ENCODE results near the gene PTDSS2. TPM values are rescaled to one million over a fixed set of nuclear protein-coding genes. Genes with fewer than 3 reads are reported as not detected.

The PTDSS2 gene
- total and polyA plus RNA-seq, 2 of the 13 experiments (the other 11 are each of a cell fraction or from before 2014, with no cell fraction given): 21.7 to 26.4 TPM

DNA sequence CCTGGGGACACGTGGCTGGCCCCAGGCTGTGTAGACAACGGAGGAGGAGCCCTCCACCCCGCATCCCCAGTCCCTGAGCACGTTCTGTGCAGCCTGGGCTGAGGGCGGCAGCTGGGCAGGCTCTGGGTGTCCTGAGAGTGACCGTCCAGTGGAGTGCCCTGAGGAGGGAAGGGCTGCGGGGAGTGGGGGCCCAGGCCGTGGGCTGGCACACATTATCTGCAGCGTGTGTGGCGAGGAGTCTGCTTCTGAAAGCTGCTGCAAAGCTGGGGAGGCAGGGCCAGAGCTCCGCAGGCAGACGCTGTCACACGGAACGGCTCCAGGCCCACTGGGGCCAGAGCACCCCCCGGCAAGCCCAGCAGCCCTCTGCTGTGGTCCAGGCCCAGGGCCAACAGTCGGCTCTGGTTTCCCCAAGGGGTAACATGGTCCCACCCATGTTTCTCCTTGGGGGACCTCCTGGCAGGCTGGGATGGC lies 7.4 kb upstream of the PTDSS2 start:
- Histone ChIP-seq H3K9me3 (ENCODE audit: low read length) (no peaks in the 10 kb centered on the region), H3K4me2 (ENCODE audit: low read depth, low read length) (peak overlapping the region; percentile 77), H3K9ac (ENCODE audit: insufficient read depth, low read depth, low read length) (peak overlapping the region; percentile 46), H3K4me3 (replicated peaks in 1 of 3; ENCODE audit: insufficient read depth in 1 of 3, low read depth in 2 of 3, low read length in 3 of 3) (peak overlapping the region; percentile 42 to 65 (median 43); a peak in 5 of 6 replicates), H3K27me3 (ENCODE audit: control insufficient read depth in 1 of 2, insufficient read depth in 2 of 2, low read length in 2 of 2) (no peaks in the 10 kb centered on the region), H2AFZ (ENCODE audit: low read length) (no peak overlapping the region), H3K27ac (ENCODE audit: extremely low read length, insufficient read depth, low read length) (no peak overlapping the region), H3K36me3 (replicated peaks in 1 of 2; ENCODE audit: control insufficient read depth in 1 of 2, insufficient read depth in 2 of 2, low read length in 2 of 2) (no peaks in the 10 kb centered on the region), H3K4me1 (ENCODE audit: insufficient read depth, low read length) (peaks cover 63% of the 10 kb centered on the region), H4K20me1 (ENCODE audit: insufficient read depth, low read length) (no peaks in the 10 kb centered on the region), H3K79me2 (ENCODE audit: insufficient read depth, low read length) (no peaks in the 10 kb centered on the region)
- FAIRE-seq: no peak
- intact Hi-C loops (cut with micrococcal nuclease; ENCODE audit: unreplicated experiment): no loop called here
- no peak for DNase-seq (ENCODE audit: low spot score)
- BruUV-seq (replicated peaks): no TSS peak
- peak; percentile 40 for ATAC-seq
- POLR2A ChIA-PET: interaction anchor here (1.5 to 2.5 kb wide), 2 partner anchors 8 to 113 kb away, joined by 3 to 10 read pairs; partner anchors contain the start of gene PTDSS2
- WGBS (ENCODE audit: low lambda C conversion rate): 33% methylated on average over 12 of the region's 16 CpGs
- CTCF ChIA-PET (ENCODE audit: low intra/inter-chr PET ratio, low total read pairs): no interaction called here
- in situ Hi-C loops (cut with HindIII; ENCODE audit: extremely low pct_ligation_motif_present, low pct_unique_long_range_greater_than_20kb): loop anchor here (5.0 kb wide), 1 partner anchor 35 kb away; no protein-coding TSS in a partner anchor
- TF ChIP-seq SMAD3 (CRISPR knock-in tag; IDR thresholded peaks at IDR 0.05) (no peak), PCBP1 (IDR thresholded peaks at IDR 0.05; ENCODE audit: borderline replicate concordance, low read depth, low read length) (no peak), HNRNPL (IDR thresholded peaks at IDR 0.05; ENCODE audit: low read depth, low read length) (0 out of 2 replicates have a peak, but pooled peaks have one; percentile 31), ZNF292 (CRISPR knock-in tag; IDR thresholded peaks at IDR 0.05; ENCODE audit: borderline replicate concordance, low read depth) (peak; percentile 46; the same call in 1 of the 2 replicates), ZNF263 (CRISPR knock-in tag; IDR thresholded peaks at IDR 0.05) (0 out of 2 replicates have a peak, but pooled peaks have one; percentile 22), ZNF777 (CRISPR knock-in tag; IDR thresholded peaks at IDR 0.05) (0 out of 2 replicates have a peak, but pooled peaks have one; percentile 19), ZNF235 (CRISPR knock-in tag; IDR thresholded peaks at IDR 0.05; ENCODE audit: borderline replicate concordance) (no peak), ZNF333 (CRISPR knock-in tag; IDR thresholded peaks at IDR 0.05; ENCODE audit: borderline replicate concordance) (no peak), PHF21A (CRISPR knock-in tag; IDR thresholded peaks at IDR 0.05) (no peak), FOXM1 (CRISPR knock-in tag; IDR thresholded peaks at IDR 0.05) (no peak), SMAD9 (CRISPR knock-in tag; IDR thresholded peaks at IDR 0.05) (peak; percentile 67; the same call in 1 of the 2 replicates)
- TF ChIP-seq, protein P1, sequence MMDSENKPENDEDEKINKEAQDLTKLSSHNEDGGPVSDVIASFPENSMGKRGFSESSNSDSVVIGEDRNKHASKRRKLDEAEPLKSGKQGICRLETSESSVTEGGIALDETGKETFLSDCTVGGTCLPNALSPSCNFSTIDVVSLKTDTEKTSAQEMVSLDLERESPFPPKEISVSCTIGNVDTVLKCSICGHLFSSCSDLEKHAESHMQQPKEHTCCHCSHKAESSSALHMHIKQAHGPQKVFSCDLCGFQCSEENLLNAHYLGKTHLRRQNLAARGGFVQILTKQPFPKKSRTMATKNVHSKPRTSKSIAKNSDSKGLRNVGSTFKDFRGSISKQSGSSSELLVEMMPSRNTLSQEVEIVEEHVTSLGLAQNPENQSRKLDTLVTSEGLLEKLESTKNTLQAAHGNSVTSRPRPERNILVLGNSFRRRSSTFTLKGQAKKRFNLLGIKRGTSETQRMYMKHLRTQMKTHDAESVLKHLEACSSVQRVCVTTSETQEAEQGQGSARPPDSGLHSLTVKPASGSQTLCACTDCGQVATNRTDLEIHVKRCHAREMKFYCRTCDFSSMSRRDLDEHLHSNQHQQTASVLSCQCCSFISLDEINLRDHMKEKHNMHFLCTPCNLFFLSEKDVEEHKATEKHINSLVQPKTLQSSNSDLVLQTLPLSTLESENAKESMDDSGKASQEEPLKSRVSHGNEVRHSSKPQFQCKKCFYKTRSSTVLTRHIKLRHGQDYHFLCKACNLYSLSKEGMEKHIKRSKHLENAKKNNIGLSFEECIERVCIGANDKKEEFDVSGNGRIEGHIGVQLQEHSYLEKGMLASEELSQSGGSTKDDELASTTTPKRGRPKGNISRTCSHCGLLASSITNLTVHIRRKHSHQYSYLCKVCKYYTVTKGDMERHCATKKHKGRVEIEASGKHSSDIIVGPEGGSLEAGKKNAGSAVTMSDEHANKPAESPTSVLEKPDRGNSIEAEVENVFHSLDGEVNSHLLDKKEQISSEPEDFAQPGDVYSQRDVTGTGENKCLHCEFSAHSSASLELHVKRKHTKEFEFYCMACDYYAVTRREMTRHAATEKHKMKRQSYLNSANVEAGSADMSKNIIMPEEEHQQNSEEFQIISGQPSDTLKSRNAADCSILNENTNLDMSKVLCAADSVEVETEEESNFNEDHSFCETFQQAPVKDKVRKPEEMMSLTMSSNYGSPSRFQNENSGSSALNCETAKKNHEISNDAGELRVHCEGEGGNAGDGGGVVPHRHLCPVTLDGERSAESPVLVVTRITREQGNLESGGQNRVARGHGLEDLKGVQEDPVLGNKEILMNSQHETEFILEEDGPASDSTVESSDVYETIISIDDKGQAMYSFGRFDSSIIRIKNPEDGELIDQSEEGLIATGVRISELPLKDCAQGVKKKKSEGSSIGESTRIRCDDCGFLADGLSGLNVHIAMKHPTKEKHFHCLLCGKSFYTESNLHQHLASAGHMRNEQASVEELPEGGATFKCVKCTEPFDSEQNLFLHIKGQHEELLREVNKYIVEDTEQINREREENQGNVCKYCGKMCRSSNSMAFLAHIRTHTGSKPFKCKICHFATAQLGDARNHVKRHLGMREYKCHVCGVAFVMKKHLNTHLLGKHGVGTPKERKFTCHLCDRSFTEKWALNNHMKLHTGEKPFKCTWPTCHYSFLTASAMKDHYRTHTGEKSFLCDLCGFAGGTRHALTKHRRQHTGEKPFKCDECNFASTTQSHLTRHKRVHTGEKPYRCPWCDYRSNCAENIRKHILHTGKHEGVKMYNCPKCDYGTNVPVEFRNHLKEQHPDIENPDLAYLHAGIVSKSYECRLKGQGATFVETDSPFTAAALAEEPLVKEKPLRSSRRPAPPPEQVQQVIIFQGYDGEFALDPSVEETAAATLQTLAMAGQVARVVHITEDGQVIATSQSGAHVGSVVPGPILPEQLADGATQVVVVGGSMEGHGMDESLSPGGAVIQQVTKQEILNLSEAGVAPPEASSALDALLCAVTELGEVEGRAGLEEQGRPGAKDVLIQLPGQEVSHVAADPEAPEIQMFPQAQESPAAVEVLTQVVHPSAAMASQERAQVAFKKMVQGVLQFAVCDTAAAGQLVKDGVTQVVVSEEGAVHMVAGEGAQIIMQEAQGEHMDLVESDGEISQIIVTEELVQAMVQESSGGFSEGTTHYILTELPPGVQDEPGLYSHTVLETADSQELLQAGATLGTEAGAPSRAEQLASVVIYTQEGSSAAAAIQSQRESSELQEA (CRISPR knock-in tag; IDR thresholded peaks at IDR 0.05; ENCODE audit: not compliant biosample characterization): no peak
- TF ChIP-seq, protein P2, sequence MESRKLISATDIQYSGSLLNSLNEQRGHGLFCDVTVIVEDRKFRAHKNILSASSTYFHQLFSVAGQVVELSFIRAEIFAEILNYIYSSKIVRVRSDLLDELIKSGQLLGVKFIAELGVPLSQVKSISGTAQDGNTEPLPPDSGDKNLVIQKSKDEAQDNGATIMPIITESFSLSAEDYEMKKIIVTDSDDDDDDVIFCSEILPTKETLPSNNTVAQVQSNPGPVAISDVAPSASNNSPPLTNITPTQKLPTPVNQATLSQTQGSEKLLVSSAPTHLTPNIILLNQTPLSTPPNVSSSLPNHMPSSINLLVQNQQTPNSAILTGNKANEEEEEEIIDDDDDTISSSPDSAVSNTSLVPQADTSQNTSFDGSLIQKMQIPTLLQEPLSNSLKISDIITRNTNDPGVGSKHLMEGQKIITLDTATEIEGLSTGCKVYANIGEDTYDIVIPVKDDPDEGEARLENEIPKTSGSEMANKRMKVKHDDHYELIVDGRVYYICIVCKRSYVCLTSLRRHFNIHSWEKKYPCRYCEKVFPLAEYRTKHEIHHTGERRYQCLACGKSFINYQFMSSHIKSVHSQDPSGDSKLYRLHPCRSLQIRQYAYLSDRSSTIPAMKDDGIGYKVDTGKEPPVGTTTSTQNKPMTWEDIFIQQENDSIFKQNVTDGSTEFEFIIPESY (CRISPR knock-in tag; IDR thresholded peaks at IDR 0.05): no peak
- TF ChIP-seq, protein P3, sequence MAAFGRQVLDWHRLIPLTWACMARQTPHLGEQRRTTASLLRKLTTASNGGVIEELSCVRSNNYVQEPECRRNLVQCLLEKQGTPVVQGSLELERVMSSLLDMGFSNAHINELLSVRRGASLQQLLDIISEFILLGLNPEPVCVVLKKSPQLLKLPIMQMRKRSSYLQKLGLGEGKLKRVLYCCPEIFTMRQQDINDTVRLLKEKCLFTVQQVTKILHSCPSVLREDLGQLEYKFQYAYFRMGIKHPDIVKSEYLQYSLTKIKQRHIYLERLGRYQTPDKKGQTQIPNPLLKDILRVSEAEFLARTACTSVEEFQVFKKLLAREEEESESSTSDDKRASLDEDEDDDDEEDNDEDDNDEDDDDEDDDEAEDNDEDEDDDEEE (CRISPR knock-in tag; IDR thresholded peaks at IDR 0.05): no peak
